ENCODE results near the gene ARHGEF4. TPM values are rescaled to one million over a fixed set of nuclear protein-coding genes. Genes with fewer than 3 reads are reported as not detected.

Gene ARHGEF4
- total RNA-seq, 1 donor from 2014 or later, result 4.8 TPM

GRCh38 chr2:130806370-130806769, 30.3 kb upstream of the ARHGEF4 start:
- no peaks in the 10 kb centered on the region for H3K9me3 ChIP-seq (ENCODE audit: insufficient read depth, low read depth, low read length)
- no peak overlapping the region for H3K4me3 Mint-ChIP-seq (ENCODE audit: unreplicated experiment)

DNA sequence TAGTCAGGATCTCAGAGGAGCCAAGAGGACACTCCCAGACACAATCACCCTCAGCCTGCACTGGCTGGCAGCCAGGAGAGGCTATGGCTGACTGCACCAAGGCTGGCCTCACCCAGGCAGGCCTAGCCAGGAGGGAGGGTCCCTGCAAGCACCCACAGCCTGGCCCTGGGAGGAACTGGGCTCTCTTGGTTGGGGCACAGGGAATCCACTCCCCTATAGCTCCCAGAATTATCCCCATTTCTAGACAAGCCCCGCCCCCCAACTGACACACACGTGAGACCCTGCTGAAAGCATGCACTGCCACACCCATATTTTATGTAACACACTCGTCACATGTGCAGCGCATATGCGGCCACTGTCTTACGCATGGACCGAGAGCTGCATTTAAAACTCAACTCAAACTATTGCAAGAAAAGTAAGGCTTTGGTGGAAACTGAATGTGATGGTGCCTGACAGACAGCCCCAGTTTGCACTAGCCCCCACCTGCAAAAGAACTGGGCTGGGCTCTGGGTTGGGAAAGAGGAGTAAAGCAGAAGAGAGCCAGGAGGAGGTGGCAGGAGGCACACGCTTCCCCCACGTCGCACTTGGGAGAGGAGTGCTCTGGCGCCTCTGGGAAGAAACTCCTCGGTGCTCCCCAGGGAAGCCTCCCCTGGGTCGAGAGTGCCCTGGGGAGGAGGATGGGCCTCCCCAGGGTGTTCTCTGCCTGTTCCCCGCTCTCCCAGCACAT, 28.9 kb upstream of the ARHGEF4 start:
- Histone ChIP-seq H3K27ac (ENCODE audit: low read depth, low read length) (no peak overlapping the region), H3K4me3 (ENCODE audit: insufficient read depth, low read depth, low read length) (no peak overlapping the region), H3K4me2 (ENCODE audit: low read length) (no peak overlapping the region), H3K36me3 (ENCODE audit: insufficient read depth, low read length) (no peaks in the 10 kb centered on the region), H3K27me3 (ENCODE audit: insufficient read depth, low read length) (no peaks in the 10 kb centered on the region), H2AFZ (ENCODE audit: low read depth, low read length) (no peak overlapping the region), H3K79me2 (ENCODE audit: insufficient read depth, low read length) (no peaks in the 10 kb centered on the region), H3K9ac (ENCODE audit: low read length) (no peak overlapping the region), H4K20me1 (ENCODE audit: insufficient read depth, low read length) (no peaks in the 10 kb centered on the region), H3K9me3 (ENCODE audit: insufficient read depth, low read depth, low read length) (no peaks in the 10 kb centered on the region), H3K4me1 (ENCODE audit: insufficient read depth, low read length) (no peaks in the 10 kb centered on the region)
- TF ChIP-seq CTCF (IDR thresholded peaks at IDR 0.05; ENCODE audit: insufficient read depth, low read depth, low read length) (no peak), EZH2 (IDR thresholded peaks at IDR 0.05; ENCODE audit: insufficient read depth, low read length) (no peak)
- Mint-ChIP-seq H3K4me3 (ENCODE audit: unreplicated experiment) (no peak overlapping the region), H3K27ac (ENCODE audit: unreplicated experiment) (no peak overlapping the region), H3K36me3 (ENCODE audit: low read depth, unreplicated experiment) (no peaks in the 10 kb centered on the region), H3K27me3 (ENCODE audit: low read depth, unreplicated experiment) (peaks cover 33% of the 10 kb centered on the region), H3K4me1 (ENCODE audit: low read depth, unreplicated experiment) (peaks cover 5% of the 10 kb centered on the region), H3K9me3 (ENCODE audit: unreplicated experiment) (no peaks in the 10 kb centered on the region)
- FAIRE-seq, result no peak
- no peak for DNase-seq (ENCODE audit: low read depth)

More at GRCh38 chr2:130806370-130806769, 30.3 kb upstream of the ARHGEF4 start:
- TF ChIP-seq EZH2 (IDR thresholded peaks at IDR 0.05; ENCODE audit: insufficient read depth, low read length) (no peak), CTCF (IDR thresholded peaks at IDR 0.05; ENCODE audit: insufficient read depth, low read depth, low read length) (no peak)
- Mint-ChIP-seq H3K36me3 (ENCODE audit: low read depth, unreplicated experiment) (no peaks in the 10 kb centered on the region), H3K27me3 (ENCODE audit: low read depth, unreplicated experiment) (peaks cover 28% of the 10 kb centered on the region), H3K27ac (ENCODE audit: unreplicated experiment) (no peak overlapping the region), H3K4me1 (ENCODE audit: low read depth, unreplicated experiment) (peaks cover 5% of the 10 kb centered on the region), H3K9me3 (ENCODE audit: unreplicated experiment) (no peaks in the 10 kb centered on the region)
- no peak for FAIRE-seq
- Histone ChIP-seq H3K4me1 (ENCODE audit: insufficient read depth, low read length) (no peaks in the 10 kb centered on the region), H3K9ac (ENCODE audit: low read length) (no peak overlapping the region), H2AFZ (ENCODE audit: low read depth, low read length) (no peak overlapping the region), H4K20me1 (ENCODE audit: insufficient read depth, low read length) (no peaks in the 10 kb centered on the region), H3K27me3 (ENCODE audit: insufficient read depth, low read length) (peaks cover under 1% of the 10 kb centered on the region), H3K36me3 (ENCODE audit: insufficient read depth, low read length) (no peaks in the 10 kb centered on the region), H3K27ac (ENCODE audit: low read depth, low read length) (no peak overlapping the region), H3K4me3 (ENCODE audit: insufficient read depth, low read depth, low read length) (no peak overlapping the region), H3K79me2 (ENCODE audit: insufficient read depth, low read length) (no peaks in the 10 kb centered on the region), H3K4me2 (ENCODE audit: low read length) (no peak overlapping the region)
- DNase-seq (ENCODE audit: low read depth), result no peak

Measured in astrocyte (in vitro differentiated cells and primary cell).